ENCODE results near the gene ADAMTS14. TPM values are rescaled to one million over a fixed set of nuclear protein-coding genes. Genes with fewer than 3 reads are reported as not detected.

ADAMTS14 gene
- total and polyA plus RNA-seq, 8 donors: 2.4 to 10.0 (median 6.6) TPM

DNA sequence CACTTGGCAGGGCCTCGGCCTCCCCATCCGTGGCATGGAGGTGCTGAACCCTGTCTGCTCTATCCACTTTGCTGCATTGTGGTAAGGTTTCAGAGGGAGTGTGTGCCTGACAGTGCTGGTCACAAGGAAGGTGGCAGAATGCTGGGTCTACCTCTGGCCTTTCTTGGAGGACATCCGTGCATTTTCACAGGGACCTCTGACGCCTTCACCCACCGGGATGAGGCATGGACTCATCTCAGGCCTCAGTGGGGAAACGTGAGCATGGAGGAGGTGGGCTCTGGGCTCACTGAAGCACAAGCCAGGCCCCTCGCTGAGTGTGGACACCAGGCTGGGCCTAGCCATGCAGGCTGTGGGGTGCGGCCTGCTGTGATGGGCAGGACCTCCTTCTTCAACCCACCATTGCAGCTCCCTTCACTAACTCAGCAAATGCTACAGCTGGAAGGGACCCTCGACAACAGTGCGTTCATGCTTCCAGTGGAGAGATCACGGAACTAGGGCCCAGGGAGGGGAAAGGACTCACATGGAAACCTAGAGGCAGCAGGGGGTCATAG, 104.2 kb downstream of the ADAMTS14 start:
- ATAC-seq: no peak
- H3K4me3 ChIP-seq: no peak overlapping the region
- TF ChIP-seq, protein P1, sequence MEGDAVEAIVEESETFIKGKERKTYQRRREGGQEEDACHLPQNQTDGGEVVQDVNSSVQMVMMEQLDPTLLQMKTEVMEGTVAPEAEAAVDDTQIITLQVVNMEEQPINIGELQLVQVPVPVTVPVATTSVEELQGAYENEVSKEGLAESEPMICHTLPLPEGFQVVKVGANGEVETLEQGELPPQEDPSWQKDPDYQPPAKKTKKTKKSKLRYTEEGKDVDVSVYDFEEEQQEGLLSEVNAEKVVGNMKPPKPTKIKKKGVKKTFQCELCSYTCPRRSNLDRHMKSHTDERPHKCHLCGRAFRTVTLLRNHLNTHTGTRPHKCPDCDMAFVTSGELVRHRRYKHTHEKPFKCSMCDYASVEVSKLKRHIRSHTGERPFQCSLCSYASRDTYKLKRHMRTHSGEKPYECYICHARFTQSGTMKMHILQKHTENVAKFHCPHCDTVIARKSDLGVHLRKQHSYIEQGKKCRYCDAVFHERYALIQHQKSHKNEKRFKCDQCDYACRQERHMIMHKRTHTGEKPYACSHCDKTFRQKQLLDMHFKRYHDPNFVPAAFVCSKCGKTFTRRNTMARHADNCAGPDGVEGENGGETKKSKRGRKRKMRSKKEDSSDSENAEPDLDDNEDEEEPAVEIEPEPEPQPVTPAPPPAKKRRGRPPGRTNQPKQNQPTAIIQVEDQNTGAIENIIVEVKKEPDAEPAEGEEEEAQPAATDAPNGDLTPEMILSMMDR (IDR thresholded peaks at IDR 0.05): no peak
- intact Hi-C loops (cut with DNase I): no loop called here
- H3K4me1 ChIP-seq: no peaks in the 10 kb centered on the region
- H3K27ac ChIP-seq: no peak overlapping the region
- H3K27me3 ChIP-seq: no peaks in the 10 kb centered on the region
- H3K36me3 ChIP-seq: no peaks in the 10 kb centered on the region
- no peaks in the 10 kb centered on the region for H3K9me3 ChIP-seq
- DNase-seq: no peak

- Histone ChIP-seq H3K4me1 (no peaks in the 10 kb centered on the region), H3K36me3 (no peaks in the 10 kb centered on the region), H3K27me3 (no peaks in the 10 kb centered on the region), H3K9me3 (no peaks in the 10 kb centered on the region), H3K4me3 (no peak overlapping the region), H3K27ac (no peak overlapping the region)
- DNase-seq (no peak), ATAC-seq (no peak)
- intact Hi-C loops (cut with DNase I): no loop called here
- TF ChIP-seq, protein P1 (IDR thresholded peaks at IDR 0.05): no peak
Observed at GRCh38 chr10:70777063-70777875, 105.0 kb downstream of the ADAMTS14 start.

DNA sequence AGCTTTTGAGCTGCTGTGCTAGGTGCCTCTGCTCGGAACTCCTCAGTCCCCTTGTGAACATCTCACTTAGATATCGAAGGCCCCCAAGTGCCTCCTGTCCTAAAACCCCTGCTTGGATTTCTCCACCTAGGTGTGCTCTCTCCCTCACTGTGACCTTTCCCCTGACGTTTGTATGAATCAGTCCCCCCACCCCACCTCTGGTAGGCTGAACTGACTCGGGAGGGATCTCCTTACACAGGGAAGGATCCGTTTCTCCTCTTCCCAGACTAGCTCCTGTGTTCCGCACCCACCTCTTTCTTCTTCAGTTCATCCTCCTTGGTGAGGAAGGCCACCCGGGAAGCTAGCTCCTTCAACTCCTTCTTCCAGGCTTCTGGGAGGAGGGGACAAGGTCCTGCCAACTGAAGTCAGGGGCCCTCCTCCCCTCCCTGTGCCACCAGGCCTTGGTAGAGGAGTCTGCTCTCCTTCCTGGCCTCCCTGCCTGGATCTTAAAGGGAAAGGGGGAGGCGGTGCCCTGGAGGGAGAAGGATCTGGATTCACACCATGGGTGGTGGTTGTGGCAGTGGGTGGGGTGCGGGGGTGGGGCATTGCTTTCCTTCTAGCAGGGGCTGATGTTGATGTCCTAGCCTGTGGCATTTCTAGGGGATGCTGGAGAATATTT, 106.1 kb downstream of the ADAMTS14 start:
- Histone ChIP-seq H3K4me1 (no peaks in the 10 kb centered on the region), H3K4me3 (no peak overlapping the region), H3K27me3 (no peaks in the 10 kb centered on the region), H3K9me3 (no peaks in the 10 kb centered on the region), H3K27ac (no peak overlapping the region), H3K36me3 (no peaks in the 10 kb centered on the region)
- ATAC-seq (no peak), DNase-seq (no peak)
- intact Hi-C loops (cut with DNase I): no loop called here
- TF ChIP-seq, protein P1 (IDR thresholded peaks at IDR 0.05): no peak

GRCh38 chr10:70779088-70779487, 106.8 kb downstream of the ADAMTS14 start:
- Histone ChIP-seq H3K27me3 (no peaks in the 10 kb centered on the region), H3K36me3 (no peaks in the 10 kb centered on the region), H3K9me3 (no peaks in the 10 kb centered on the region), H3K27ac (no peak overlapping the region), H3K4me1 (no peaks in the 10 kb centered on the region), H3K4me3 (no peak overlapping the region)
- no peak for DNase-seq
- TF ChIP-seq, protein P1 (IDR thresholded peaks at IDR 0.05): no peak
- ATAC-seq: no peak
- intact Hi-C loops (cut with DNase I): no loop called here
